Measurements from ENCODE around the gene ARHGAP32.

ARHGAP32 gene

DNA sequence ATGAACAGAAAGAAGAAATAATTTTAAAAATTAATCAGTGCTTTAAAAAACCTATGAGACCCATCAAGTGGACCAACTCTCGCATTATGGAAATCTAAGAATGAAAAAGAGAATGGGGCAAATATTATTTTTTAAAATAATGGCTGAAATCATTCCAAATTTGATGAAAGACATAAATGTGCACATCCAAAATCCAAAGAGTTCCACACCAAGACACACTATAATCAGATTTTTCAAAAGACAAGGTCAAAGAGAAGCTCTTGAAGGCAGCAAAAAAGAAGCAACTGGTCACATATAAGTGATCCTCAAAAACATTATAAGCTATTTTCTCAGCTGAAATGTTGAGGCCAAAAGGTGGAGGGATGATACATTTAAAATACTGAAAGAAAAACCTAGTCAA is 85.3 kb downstream of the ARHGAP32 start:
- DNase-seq, result no peak

DNA sequence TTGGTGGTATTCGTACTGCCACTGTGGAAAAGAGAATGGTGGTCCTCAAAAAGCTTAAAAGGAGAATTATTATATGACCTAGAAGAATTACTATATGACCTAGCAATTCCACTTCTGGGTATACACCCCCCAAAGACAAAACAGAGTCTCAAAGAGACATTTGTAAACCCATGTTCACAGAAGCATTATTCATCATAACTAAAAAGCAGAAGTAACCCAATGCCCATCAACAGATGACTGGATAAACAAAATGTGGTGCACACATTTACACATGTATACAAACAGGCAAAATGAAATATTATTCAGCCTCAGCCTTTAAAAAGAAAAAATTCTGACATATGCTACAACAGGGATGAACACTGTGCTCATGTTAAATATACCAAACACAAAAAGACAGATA is 89.4 kb downstream of the ARHGAP32 start:
- DNase-seq, result no peak

DNA sequence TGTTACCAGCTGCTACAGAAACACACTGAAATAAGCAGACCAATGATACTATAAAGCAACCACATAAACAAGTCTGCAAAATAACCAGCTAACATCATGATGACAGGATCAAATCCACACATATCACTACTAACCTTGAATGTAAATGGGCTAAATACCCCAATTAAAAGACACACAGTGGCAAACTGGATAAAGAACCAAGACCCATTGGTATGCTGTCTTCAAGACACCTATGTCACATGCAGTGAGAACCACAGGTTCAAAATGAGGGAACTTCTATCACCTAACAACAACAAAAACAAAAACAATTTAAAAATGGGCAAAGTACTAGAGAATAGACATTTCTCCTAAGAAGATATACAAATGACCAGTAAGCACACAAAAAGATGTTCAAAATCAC is 89.9 kb downstream of the ARHGAP32 start:
- no peak for DNase-seq

DNA sequence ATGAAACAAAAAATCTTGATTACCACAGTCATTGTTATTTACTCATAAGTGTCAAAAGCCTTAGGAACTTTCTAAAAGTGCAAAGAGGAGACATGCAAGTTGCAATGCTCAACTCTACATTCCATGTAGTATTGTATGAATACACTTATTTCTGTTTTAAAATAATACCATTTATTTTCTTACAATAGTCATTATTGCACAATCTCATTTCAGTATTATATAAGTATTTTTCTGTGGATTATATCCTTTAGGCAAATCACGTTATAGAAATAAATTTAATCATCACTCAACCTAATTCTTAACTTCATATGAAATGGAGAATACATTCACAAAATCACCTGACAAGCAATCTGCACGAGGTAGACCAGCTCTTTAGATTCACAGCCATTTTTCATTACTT is 98.8 kb downstream of the ARHGAP32 start:
- DNase-seq, result no peak

DNA sequence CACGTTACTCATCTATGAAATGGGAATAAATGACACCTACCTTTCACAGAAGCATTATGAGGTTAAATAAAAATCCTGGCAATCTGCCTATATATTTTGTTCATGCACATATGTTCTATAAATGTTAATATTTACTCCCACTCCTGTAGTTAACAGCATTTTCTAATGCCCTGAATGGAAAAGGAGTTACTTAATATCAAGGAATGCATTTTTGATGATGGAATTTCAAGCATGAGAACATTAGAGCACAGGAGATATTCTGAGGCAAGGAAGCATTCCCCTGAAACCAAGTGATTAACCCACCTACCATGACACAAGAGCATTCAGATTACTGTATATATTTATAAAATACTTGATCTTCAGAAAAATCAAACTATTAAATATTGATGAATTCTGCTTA is 102.1 kb downstream of the ARHGAP32 start:
- DNase-seq, result no peak

DNA sequence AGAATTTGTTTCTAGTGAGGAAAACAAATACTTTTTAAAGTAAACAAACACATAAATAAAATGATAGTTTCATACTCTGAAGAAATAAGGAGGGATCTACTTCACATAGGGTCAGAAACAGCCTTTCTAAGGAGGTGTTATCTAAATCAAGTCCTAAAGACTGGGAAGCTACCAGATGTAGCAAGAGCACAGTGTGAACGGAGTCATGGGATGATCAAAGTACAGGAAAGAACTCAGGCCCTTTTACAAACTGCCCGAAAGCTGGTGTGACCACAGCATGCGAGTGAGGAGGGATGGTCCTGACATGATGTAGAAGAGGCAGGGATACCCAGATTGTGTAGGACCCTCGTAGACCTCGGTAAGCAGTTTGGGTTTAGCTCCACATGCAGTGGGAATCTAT is 102.8 kb downstream of the ARHGAP32 start:
- DNase-seq, result no peak

DNA sequence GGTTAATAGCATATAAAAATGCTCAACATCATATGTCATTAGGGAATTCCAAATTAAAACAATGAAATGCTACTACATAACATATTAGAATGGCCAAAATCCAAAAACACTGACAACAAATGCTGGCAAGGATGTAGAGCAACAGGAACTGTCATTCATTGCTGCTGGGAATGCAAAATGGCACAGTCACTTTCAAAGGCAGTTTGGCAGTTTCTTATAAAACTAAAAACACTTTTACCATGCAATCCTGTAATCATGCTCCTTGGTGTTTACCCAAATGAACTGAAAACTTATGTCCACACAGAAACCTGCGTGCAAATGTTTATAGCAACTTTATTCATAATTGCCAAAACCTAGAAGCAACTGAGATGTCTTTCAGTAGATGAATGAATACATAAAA is 105.1 kb downstream of the ARHGAP32 start:
- DNase-seq, result no peak

DNA sequence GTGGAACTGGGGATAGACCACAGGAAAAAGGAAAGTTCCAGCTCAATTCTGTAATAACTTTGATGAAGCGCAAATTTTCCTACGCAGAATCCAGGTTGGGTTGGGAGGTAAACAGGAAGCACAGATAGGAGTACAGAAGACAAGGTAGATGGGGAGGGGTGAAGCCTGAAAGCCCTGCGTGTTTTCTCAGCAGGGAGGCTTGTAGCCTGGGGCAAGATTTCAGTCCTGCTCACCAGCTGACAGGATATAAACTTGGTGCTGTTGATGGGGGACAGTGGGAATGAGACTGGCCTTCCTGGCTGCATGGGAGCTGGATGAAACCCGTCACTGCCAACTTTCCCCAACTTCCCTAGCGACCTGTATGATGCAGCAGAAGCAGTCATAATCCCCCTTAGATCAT is 114.9 kb downstream of the ARHGAP32 start:
- DNase-seq, result no peak

DNA sequence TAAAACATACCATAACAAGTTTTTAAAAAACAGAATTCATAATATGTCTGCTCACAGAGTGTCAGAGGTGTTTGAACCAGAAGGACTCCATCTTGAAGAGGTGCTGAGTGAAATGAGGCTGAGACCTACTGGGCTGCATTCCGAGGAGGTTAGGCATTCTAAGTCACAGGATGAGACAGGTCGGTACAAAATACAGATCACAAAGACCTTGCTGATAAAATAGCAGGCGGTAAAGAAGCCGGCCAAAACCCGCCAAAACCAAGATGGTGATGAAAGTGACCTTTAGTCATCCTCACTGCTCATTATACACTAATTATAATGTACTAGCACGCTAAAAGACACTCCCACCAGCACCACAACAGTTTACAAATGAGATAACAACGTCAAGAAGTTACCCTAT is 116.4 kb downstream of the ARHGAP32 start:
- DNase-seq, result no peak

DNA sequence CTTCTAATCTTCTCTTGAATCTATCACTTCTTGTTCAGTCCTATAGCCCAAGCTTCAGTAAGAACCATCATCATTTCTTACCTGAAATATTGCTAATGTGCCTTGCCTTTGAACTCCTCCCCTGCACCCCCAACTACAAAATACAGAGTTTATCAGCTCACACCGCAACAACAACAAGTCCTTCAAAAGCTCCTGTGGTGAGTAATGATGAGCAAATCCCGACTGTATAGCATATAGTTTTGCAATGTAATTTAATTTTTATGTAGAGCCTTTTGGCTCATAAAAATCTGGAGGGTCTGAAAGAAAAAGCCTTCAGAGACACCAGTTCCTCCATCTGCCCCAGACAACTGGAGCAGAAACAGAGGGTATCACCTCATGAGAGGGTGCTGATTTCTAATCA is 124.7 kb downstream of the ARHGAP32 start:
- DNase-seq, result no peak

DNA sequence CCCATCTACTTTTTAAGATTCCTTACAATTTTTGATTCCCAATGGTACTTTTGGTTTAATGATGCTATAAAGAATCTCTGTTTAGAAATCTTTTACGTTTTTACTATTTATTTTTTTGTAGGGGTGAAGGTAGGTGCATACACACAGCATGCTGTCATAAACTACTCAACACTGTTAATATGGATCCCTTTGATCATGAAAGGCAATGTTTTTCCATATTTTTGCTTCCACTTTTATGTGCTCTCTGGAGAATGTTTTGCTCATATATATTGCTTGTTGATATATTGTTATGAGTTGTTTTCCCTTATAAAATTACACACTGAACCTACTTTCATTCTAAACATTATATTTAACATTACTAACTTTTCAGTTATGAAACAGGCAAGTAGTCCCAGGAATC is 125.9 kb downstream of the ARHGAP32 start:
- no peak for DNase-seq

DNA sequence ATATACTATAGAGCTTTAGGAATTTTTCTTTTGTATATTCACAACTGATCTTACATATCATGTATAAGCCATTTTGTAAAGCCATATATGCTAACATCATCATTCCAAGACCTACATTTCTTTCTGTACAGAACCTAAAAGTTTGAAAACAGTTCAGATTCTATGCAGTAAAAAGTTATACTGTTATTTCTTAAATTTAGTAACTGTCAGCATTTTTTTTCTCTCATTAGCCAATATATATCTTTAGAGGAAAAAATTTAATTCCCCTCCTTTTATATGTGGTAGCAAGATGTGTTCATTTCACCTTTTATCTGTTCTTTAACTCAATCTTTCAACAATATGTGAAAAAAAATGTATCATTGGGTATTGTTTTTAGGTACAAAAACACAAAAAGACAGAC is 129.0 kb downstream of the ARHGAP32 start:
- DNase-seq, result no peak

DNA sequence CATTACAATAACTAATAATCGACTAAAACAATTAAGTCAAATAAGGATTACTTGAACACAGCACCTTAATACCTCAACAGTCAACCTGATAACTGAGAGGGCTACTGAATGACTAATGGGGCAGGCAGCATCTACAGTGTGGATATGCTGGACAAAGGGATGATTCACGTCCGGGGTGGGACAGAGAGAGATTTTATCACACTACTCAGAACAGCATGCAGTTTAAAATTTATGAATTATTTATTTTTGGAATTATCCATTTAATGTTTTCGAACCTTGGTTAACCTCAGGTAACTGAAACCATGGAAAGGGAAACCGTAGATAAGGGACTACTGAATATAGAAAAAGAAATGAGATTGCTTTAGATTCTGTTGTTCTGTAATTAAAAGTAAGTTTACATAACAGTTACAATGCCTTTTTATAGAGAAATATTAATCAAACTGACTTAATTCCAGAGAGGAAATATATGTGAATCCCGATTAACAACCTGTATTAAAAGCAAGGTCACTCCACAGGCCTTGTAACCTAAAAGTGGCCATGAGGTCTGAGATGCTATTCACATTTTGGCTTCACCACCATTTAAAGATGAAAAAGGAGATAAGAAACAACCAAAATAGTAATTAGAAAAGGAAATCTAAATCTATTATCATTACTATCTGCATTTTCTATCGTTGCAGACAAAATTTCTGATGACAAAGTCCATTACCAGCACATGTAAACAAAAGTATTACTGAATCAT is 130.5 kb downstream of the ARHGAP32 start:
- DNase-seq, result no peak

DNA sequence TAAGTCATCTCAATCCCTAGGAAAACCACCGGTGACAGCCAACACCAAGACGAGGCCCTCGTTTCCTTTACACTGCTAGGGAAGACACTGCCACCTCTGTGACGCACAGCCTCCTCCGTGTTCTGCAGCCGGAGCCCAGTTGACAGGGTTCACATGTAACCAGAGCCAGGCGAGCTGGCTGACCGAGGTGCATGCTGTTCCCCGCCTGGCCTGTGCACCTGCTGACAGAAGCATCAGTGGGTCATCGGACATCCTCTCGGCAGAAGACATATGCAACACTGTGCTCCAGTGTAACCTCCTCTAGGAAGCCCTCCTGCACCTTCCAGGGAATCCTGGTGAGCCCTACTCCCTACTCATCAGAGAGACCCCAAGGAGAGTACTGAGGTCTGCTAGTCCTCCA is 135.2 kb downstream of the ARHGAP32 start:
- no peak for DNase-seq

DNA sequence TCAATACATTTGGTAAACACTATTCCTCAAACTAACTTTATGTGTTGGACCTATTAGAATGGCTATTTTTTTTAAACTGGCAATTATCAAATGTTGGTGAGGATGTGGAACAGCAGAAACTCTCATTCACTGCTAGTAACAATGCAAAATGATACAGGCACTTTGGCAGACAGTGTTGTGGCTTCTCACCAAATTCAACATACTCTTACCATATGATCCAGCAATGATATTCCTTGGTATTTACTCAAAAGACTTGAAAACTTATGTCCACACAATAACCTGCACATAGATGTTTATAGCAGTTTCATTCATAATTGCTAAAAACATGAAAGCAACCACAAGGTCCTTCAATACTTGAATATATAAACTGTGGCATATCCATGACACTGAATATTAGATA is 136.9 kb downstream of the ARHGAP32 start:
- no peak for DNase-seq

DNA sequence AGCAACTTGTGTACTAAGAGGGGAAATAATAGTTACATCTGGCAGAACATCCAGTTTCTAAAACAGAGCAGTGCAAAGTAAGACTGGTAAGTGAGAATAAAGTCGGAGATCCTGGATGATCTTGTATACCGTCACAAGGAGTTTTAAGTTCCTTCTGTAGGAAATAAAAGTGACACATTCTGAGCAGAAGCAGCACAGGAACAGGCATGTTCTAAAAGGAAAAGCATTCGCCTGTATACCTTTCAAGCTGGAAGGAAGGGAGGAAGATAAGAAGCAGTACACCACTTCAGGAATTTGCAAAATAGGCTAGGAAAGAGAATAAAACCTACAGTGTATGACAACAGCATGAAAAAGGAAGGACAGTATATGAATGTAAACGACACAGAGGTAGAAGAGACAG is 143.2 kb downstream of the ARHGAP32 start:
- DNase-seq, result no peak

DNA sequence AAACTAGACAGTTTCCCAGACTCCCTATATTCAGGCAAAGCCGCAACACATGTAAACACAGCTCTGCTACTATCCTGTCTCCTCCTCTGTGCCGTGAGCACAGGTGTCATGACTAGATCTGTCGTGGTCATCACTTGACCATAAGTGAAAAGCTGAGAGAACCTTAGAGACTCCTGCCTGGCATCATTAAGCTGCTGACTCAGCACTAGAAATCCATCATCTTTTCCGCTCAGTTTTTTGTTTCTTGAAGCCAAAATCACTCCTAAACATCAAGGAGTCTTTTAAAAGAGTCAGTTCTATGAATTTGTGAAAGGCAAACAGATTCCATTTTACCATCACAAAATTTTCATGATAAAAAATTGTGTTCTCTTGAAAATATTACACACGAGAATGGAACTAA is 147.0 kb downstream of the ARHGAP32 start:
- no peak for DNase-seq

DNA sequence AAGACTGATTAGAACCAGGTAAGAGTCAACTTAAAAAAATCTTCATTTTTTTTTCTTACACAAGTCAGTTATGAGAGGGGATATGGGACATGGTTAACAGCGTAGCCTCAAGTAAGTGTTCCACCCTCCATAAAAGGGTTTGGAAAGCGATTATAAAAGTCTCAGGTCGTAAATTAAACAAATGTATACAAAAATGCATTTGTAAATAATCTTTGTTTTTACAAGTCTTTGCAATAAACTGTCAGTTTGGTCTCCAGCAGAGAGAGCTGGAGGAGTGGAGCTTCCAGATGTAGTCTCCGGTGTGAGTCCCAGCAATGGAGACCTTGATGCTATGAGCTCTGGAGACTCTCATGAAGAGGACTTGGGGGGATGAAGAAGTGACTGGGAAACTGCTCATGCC is 149.6 kb downstream of the ARHGAP32 start:
- no peak for DNase-seq

DNA sequence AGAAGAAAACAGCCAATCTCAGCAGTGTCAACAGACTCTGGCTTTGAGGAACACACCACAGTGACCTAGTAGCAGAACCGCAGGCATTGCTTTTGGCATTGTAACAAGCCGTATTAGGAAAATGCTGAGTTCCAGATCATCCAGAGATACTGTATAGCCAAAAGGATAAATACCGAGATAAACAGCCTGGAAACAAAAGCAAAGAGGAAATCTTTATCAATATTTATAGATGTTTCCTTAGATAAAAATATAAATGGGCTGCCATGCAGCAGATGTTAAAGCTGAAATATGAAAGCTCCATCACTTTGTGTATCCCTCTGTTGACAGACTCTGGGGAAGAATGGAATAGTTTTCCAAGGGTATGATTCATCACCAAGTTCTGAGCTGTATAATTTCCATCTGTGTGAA is 150.5 kb downstream of the ARHGAP32 start:
- no peak for DNase-seq

DNA sequence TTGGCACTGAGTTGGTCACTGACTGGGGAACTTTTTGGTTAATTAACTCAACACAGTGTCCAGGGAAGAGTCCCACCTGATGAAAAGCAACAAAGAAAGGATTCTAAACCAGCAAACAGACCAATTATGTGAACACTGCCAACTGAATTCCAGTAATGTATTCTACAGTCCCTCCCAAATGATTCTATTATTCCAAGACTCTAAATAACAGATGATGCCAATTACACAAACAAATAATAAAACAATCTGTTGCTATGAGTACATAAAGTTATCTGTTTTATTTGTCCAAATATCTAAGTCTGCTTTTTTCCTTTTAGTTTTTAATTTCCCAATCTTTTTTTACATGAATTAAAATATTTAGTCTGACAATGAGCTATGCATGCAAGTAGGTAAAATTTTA is 151.2 kb downstream of the ARHGAP32 start:
- no peak for DNase-seq

DNA sequence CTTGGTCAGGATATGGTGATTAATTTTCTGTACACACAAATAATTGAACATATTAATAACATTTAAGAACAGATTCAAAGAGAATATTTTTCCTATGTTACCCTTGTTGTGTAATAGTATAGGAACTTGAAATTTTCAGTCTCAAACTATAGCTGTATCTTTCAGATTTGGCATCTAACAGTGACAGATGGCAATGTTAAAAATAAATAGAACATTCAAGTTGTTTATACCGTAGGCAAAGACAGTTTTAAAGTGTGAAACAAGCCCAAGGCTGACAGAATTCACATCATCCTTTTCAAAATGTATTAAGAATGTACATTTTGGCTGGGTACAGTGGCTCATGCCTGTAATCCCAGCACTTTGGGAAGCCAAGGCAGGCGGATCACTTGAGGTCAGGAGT is 156.9 kb downstream of the ARHGAP32 start:
- DNase-seq, result no peak

DNA sequence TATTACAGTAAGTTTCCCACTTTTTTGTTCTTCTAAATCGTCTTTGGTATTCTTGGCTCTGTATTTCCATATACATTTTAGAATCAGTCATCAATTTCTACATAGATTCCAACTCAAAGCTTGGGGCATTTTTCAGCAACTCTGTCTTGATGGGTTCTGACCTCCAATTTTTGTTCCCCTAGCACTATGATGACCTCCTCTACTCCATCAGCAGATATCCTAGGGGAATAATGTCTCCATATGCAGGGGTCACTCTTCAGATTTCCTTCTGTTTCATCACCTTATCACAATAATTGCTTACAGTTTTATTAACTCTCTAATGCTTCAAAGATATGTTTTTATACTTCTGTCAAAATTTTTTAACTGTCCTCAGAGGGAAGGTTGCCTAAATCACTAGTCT is 158.1 kb downstream of the ARHGAP32 start:
- no peak for DNase-seq

DNA sequence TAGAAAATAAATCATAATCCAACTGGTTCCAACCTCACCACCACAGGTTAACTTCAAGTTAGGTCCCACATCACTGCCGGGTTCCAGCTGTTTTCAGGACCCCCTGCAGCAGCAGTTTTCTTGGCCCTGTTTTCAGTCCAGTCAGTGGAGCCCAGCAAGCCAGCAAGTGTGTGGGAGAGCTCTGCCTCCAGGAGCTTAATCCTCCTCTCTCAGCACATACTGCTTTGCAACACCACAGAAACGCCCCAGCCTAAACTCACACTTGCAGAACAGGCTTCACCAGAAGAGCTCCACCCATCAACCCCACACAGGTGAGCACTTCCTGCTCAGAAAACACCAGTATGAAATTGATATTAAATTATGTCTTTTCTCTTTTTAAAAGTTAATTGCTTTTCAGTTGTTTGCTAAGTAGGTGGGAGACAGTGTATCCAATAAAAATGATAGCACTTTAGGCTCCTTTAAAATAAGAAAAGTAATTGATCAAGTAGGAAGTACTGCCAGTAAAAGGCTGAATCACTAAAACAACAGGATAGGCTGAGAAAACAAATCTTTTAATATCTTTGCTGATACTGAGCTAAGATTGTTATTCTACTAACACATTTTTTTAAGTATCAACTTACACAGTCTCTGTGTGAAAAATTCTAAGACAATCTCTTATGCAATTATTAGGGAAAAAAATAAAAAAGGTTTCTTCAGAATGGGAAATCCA is 168.0 kb downstream of the ARHGAP32 start:
- DNase-seq, result no peak

DNA sequence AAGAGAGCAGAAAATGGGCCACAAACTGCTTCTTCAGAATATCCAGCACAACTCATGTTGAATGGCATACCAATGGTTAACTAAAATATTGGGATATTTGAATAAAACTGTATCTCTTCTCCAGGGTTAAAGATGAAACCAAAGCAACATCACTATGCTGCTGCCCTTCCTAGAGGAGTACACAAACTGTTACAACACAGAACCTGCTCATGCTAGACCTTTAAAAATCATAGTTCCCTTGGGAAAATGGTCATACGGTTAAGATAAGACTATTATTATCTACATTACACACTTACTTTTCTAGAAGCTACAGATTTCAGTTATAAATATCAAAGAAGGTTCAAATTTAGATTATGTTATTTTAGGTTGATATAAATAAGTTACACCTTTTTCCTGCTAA is 170.8 kb downstream of the ARHGAP32 start:
- no peak for DNase-seq

DNA sequence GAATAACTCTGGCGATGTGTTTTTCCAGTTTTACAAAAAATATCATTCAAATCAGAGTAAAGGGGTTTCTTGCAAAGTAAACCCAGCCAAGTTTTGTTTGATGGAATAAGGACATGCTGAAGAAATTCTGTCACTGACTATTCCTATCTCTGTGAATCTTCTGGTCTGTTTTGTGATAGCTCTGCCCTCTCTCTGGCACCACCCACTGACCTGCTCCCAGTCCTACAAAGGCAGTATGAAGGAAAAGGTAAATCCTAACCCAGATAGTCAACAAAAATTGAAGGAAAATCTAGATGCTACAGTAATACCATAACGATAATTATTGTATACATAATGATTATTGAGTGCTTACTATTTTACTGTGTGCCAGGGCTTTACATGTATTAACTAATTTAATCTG is 173.1 kb downstream of the ARHGAP32 start:
- DNase-seq, result no peak
